OCI-LY7 (cell line): ENCODE results near the gene KLK11. TPM values are rescaled to one million over a fixed set of nuclear protein-coding genes. Genes with fewer than 3 reads are reported as not detected.
A peak's percentile ranks its signal among the peaks of the same experiment; 100 is the strongest.

Experiments used
- BruUV-seq: library from RNA; stranded (reverse); fragments of 400-500 nt; replicated peaks from 2 replicates; lab custom pipeline; 2021; lab: Mats Ljungman, UMichigan
- CTCF ChIA-PET: fragments of 300-600 bp; sonication (Branson Sonifier 250); formaldehyde crosslinking; loops from one replicate; lab custom pipeline; 2022; ENCODE audit warnings: antibody characterized with exemption; ENCODE audit not compliant: unreplicated experiment; lab: Charles Lee
- POLR2A ChIA-PET: fragments of 300-600 bp; sonication (Branson Sonifier 250); formaldehyde crosslinking; loops from one replicate; lab custom pipeline; 2022; ENCODE audit warnings: antibody characterized with exemption; lab: Charles Lee
- DNase-seq: peaks from one replicate; pipeline ENCODE4 v3.0.0-alpha.2; 2015; ENCODE audit warnings: low spot score
- H2AFZ ChIP-seq: fragments of 200-600 bp; sonication (generic), shearing (Covaris generic); 2 replicates; pipeline ENCODE4 v1.6.1; 2014; ENCODE audit warnings: mild to moderate bottlenecking, antibody characterized with exemption, low read length, moderate library complexity
- H3K27ac ChIP-seq: fragments of 200-600 bp; sonication (generic); 2 replicates; pipeline ENCODE4 v1.5.1; 2014; ENCODE audit warnings: mixed run types, low read depth, mild to moderate bottlenecking, moderate library complexity, low read length, inconsistent platforms; ENCODE audit not compliant: poor library complexity, severe bottlenecking
- H3K36me3 ChIP-seq: fragments of 200-600 bp; sonication (generic); 2 replicates; pipeline ENCODE4 v1.6.1; 2014; ENCODE audit warnings: mild to moderate bottlenecking, antibody characterized with exemption, low read length, moderate library complexity, mixed read lengths; ENCODE audit not compliant: insufficient read depth
- H3K4me1 ChIP-seq: fragments of 200-600 bp; sonication (generic); 2 replicates; pipeline ENCODE4 v1.5.1; 2014; ENCODE audit warnings: mild to moderate bottlenecking, low read length; ENCODE audit not compliant: insufficient read depth, poor library complexity, severe bottlenecking
- H3K4me2 ChIP-seq: fragments of 200-600 bp; sonication (generic); 2 replicates; pipeline ENCODE4 v1.6.1; 2014; ENCODE audit warnings: mild to moderate bottlenecking, low read length
- H3K4me3 ChIP-seq: fragments of 200-600 bp; sonication (generic); 2 replicates; pipeline ENCODE4 v1.5.1; 2014; ENCODE audit warnings: mild to moderate bottlenecking, low read depth, low read length; ENCODE audit not compliant: poor library complexity, severe bottlenecking
- H3K79me2 ChIP-seq: fragments of 200-600 bp; sonication (generic); 2 replicates; pipeline ENCODE4 v1.6.1; 2016; ENCODE audit warnings: low read depth, mild to moderate bottlenecking, low read length, moderate library complexity, mixed read lengths; ENCODE audit not compliant: insufficient read depth
- H3K9me2 ChIP-seq: fragments of 200-600 bp; sonication (generic); 2 replicates; pipeline ENCODE4 v1.6.1; 2016; ENCODE audit warnings: mild to moderate bottlenecking, low read length, mixed read lengths; ENCODE audit not compliant: insufficient read depth
- H3K9me3 ChIP-seq: fragments of 200-600 bp; sonication (generic); 2 replicates; pipeline ENCODE4 v1.6.1; 2014; ENCODE audit warnings: mild to moderate bottlenecking, mixed run types, low read length, mixed read lengths
- H4K20me1 ChIP-seq: fragments of 200-600 bp; sonication (generic); 2 replicates; pipeline ENCODE4 v1.6.1; 2014; ENCODE audit warnings: mild to moderate bottlenecking, antibody characterized with exemption, low read length, moderate library complexity, mixed read lengths; ENCODE audit not compliant: insufficient read depth
- CTCF ChIP-seq: fragments of 200-600 bp; sonication (generic); conservative IDR thresholded peaks from 2 replicates; pipeline ENCODE4 v1.5.1; 2014; ENCODE audit warnings: mild to moderate bottlenecking, antibody characterized with exemption, low read length, moderate library complexity, mixed read lengths
- EZH2phosphoT487 ChIP-seq: fragments of 200-600 bp; sonication (generic); IDR thresholded peaks from 2 replicates; pipeline ENCODE4 v1.6.1; 2018; ENCODE audit warnings: low read depth, borderline replicate concordance, mild to moderate bottlenecking, mixed run types, antibody characterized with exemption, low read length, moderate library complexity, mixed read lengths
- intact Hi-C: fragments of 100-400 bp; cut with micrococcal nuclease; formaldehyde crosslinking; loops from one replicate; pipeline ENCODE4 v1.10.0; 2022; ENCODE audit not compliant: unreplicated experiment
- total RNA-seq, 2 experiments: library from RNA; depleted of rRNA in 1 of 2; stranded (reverse); fragments of >200 nt in 1 of 2; shearing (Covaris generic) in 1 of 2; gene quantifications; 2 replicates each; pipeline ENCODE4 v1.2.3, GENCODE V29; 2014 to 2022

KLK11 gene
- total RNA-seq, 2 experiments from 2014 or later, result not detected

- no peak overlapping the region for H3K27ac ChIP-seq
- H3K4me2 ChIP-seq, result no peak overlapping the region
- H3K9me2 ChIP-seq, result no peaks in the 10 kb centered on the region
- H3K79me2 ChIP-seq, result no peaks in the 10 kb centered on the region
- ChIA-PET CTCF (no interaction called here), POLR2A (no interaction called here)
- H3K9me3 ChIP-seq, result no peaks in the 10 kb centered on the region
- no peaks in the 10 kb centered on the region for H4K20me1 ChIP-seq
- H3K4me3 ChIP-seq, result no peak overlapping the region
- H2AFZ ChIP-seq, result no peak overlapping the region
- intact Hi-C loops, result no loop called here
- H3K36me3 ChIP-seq, result no peaks in the 10 kb centered on the region
- H3K4me1 ChIP-seq, result no peaks in the 10 kb centered on the region
- no peak for TF ChIP-seq CTCF
- TF ChIP-seq EZH2phosphoT487, result no peak
- BruUV-seq, result no TSS peak
- no peak for DNase-seq
These were observed 7.5 kb downstream of the KLK11 start for GRCh38 chr19:51018745-51019543.

GRCh38 chr19:51016798-51017683 is 9.4 kb downstream of the KLK11 start:
- no peak overlapping the region for H3K4me2 ChIP-seq
- no TSS peak for BruUV-seq
- TF ChIP-seq EZH2phosphoT487 (no peak), CTCF (peak; percentile 74)
- CTCF ChIA-PET, result no interaction called here
- H4K20me1 ChIP-seq, result no peaks in the 10 kb centered on the region
- no peak overlapping the region for H3K27ac ChIP-seq
- POLR2A ChIA-PET, result no interaction called here
- H3K79me2 ChIP-seq, result no peaks in the 10 kb centered on the region
- H3K36me3 ChIP-seq, result no peaks in the 10 kb centered on the region
- H3K9me3 ChIP-seq, result no peaks in the 10 kb centered on the region
- intact Hi-C loops, result no loop called here
- DNase-seq, result peak; percentile 20
- no peak overlapping the region for H3K4me3 ChIP-seq
- no peak overlapping the region for H2AFZ ChIP-seq
- no peaks in the 10 kb centered on the region for H3K9me2 ChIP-seq
- no peaks in the 10 kb centered on the region for H3K4me1 ChIP-seq
